HepG2 (cell line): ENCODE results near the gene DCD.

Source experiments
- ARNTL ChIP-seq: sonication (generic); formaldehyde crosslinking; IDR thresholded peaks from 2 replicates; pipeline ENCODE4 v1.4.0; 2020; ENCODE audit warnings: mild to moderate bottlenecking, missing genetic modification reagents
- FOSL1 ChIP-seq: sonication (generic); formaldehyde crosslinking; IDR thresholded peaks from 2 replicates; pipeline ENCODE4 v1.9.0; 2021; ENCODE audit warnings: missing genetic modification reagents, borderline replicate concordance
- FOSL2 ChIP-seq: sonication (generic); formaldehyde crosslinking; IDR thresholded peaks from 2 replicates; pipeline ENCODE4 v1.4.0; 2020; ENCODE audit warnings: missing genetic modification reagents
- KLF9 ChIP-seq: IDR thresholded peaks from 2 replicates; pipeline ENCODE4 v1.6.1; 2016; ENCODE audit warnings: low read depth
- SETDB1 ChIP-seq: sonication (generic); formaldehyde crosslinking; IDR thresholded peaks from 2 replicates; pipeline ENCODE4 v1.5.1; 2020; ENCODE audit warnings: missing genetic modification reagents, mild to moderate bottlenecking, borderline replicate concordance
- SIN3A ChIP-seq: IDR thresholded peaks from 2 replicates; pipeline ENCODE4 v1.6.1; 2011; ENCODE audit warnings: low read depth, mild to moderate bottlenecking, control low read depth, low read length, borderline replicate concordance
- SMC3 ChIP-seq: IDR thresholded peaks from 2 replicates; pipeline ENCODE4 v1.6.1; 2011; ENCODE audit warnings: low read length, improper control_type of control experiment
- TCF12 ChIP-seq, 2 experiments: fragments of 450-650 bp in 1 of 2; sonication (generic) in 1 of 2; formaldehyde crosslinking in 1 of 2; IDR thresholded peaks; 2 replicates each; pipeline versions ENCODE4 v1.6.1 to v1.8.0; 2017 to 2022; ENCODE audit warnings: antibody characterized with exemption in 1 of 2, mild to moderate bottlenecking in 1 of 2, missing genetic modification reagents in 1 of 2, moderate library complexity in 1 of 2
- YEATS2 ChIP-seq: sonication (generic); formaldehyde crosslinking; IDR thresholded peaks from 2 replicates; pipeline ENCODE4 v1.4.0; 2020; ENCODE audit warnings: missing genetic modification reagents, borderline replicate concordance
- ZNF605 ChIP-seq: sonication (generic); formaldehyde crosslinking; IDR thresholded peaks from 2 replicates; pipeline ENCODE4 v1.8.0; 2022; ENCODE audit warnings: mild to moderate bottlenecking, missing genetic modification reagents
- ZNF768 ChIP-seq: sonication (generic); formaldehyde crosslinking; IDR thresholded peaks from 2 replicates; pipeline ENCODE4 v1.4.0; 2020; ENCODE audit warnings: missing genetic modification reagents
- TF ChIP-seq, protein P1 (sequence below): sonication (generic); formaldehyde crosslinking; IDR thresholded peaks from 2 replicates; pipeline ENCODE4 v1.5.0; 2020; ENCODE audit warnings: mild to moderate bottlenecking, missing genetic modification reagents, moderate library complexity
- TF ChIP-seq, protein P2 (sequence below): sonication (generic); formaldehyde crosslinking; IDR thresholded peaks from 2 replicates; pipeline ENCODE4 v1.4.0; 2020; ENCODE audit warnings: missing genetic modification reagents
- TF ChIP-seq, protein P3 (sequence below): IDR thresholded peaks from 2 replicates; pipeline ENCODE4 v1.6.1; 2016; ENCODE audit warnings: control low read depth

DNA sequence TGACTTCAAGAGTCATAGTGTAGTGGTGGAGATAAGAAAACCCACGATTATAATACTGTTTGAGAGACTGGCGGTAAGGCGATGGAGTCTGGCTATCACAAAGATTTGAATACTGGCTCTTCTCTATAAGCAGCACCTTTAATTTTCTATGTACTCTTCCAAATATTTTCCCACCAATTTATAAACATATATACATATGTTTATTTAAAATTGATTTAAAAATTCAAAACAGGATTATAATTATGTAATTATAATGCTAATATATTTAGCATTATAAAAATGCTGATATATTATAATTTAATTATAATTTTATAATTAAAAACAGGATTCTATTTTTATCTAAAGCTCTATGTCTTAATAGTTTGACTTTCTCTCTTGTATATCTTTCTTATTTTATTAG, 15.4 kb upstream of the DCD start:
- TF ChIP-seq, protein P1, sequence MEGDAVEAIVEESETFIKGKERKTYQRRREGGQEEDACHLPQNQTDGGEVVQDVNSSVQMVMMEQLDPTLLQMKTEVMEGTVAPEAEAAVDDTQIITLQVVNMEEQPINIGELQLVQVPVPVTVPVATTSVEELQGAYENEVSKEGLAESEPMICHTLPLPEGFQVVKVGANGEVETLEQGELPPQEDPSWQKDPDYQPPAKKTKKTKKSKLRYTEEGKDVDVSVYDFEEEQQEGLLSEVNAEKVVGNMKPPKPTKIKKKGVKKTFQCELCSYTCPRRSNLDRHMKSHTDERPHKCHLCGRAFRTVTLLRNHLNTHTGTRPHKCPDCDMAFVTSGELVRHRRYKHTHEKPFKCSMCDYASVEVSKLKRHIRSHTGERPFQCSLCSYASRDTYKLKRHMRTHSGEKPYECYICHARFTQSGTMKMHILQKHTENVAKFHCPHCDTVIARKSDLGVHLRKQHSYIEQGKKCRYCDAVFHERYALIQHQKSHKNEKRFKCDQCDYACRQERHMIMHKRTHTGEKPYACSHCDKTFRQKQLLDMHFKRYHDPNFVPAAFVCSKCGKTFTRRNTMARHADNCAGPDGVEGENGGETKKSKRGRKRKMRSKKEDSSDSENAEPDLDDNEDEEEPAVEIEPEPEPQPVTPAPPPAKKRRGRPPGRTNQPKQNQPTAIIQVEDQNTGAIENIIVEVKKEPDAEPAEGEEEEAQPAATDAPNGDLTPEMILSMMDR (CRISPR knock-in tag), result no peak
- TF ChIP-seq, protein P2, sequence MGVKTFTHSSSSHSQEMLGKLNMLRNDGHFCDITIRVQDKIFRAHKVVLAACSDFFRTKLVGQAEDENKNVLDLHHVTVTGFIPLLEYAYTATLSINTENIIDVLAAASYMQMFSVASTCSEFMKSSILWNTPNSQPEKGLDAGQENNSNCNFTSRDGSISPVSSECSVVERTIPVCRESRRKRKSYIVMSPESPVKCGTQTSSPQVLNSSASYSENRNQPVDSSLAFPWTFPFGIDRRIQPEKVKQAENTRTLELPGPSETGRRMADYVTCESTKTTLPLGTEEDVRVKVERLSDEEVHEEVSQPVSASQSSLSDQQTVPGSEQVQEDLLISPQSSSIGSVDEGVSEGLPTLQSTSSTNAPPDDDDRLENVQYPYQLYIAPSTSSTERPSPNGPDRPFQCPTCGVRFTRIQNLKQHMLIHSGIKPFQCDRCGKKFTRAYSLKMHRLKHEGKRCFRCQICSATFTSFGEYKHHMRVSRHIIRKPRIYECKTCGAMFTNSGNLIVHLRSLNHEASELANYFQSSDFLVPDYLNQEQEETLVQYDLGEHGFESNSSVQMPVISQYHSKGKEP (CRISPR knock-in tag), result no peak
- TF ChIP-seq FOSL1 (CRISPR knock-in tag) (no peak), ARNTL (CRISPR knock-in tag) (no peak), TCF12 (IDR thresholded peaks at IDR 0.05) (no peak), TCF12 (CRISPR knock-in tag; IDR thresholded peaks at IDR 0.05) (no peak), SMC3 (no peak), KLF9 (CRISPR knock-in tag) (no peak), SETDB1 (CRISPR knock-in tag) (no peak), ZNF605 (CRISPR knock-in tag) (no peak), YEATS2 (no peak), SIN3A (no peak), FOSL2 (CRISPR knock-in tag) (no peak), ZNF768 (no peak)
- TF ChIP-seq, protein P3, sequence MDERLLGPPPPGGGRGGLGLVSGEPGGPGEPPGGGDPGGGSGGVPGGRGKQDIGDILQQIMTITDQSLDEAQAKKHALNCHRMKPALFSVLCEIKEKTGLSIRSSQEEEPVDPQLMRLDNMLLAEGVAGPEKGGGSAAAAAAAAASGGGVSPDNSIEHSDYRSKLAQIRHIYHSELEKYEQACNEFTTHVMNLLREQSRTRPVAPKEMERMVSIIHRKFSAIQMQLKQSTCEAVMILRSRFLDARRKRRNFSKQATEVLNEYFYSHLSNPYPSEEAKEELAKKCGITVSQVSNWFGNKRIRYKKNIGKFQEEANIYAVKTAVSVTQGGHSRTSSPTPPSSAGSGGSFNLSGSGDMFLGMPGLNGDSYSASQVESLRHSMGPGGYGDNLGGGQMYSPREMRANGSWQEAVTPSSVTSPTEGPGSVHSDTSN (CRISPR knock-in tag), result no peak
